ENCODE data around the gene CGB8. TPM values are rescaled to one million over a fixed set of nuclear protein-coding genes. Genes with fewer than 3 reads are reported as not detected.

CGB8 gene
- total RNA-seq, 3 donors from 2014 or later: not detected

DNA sequence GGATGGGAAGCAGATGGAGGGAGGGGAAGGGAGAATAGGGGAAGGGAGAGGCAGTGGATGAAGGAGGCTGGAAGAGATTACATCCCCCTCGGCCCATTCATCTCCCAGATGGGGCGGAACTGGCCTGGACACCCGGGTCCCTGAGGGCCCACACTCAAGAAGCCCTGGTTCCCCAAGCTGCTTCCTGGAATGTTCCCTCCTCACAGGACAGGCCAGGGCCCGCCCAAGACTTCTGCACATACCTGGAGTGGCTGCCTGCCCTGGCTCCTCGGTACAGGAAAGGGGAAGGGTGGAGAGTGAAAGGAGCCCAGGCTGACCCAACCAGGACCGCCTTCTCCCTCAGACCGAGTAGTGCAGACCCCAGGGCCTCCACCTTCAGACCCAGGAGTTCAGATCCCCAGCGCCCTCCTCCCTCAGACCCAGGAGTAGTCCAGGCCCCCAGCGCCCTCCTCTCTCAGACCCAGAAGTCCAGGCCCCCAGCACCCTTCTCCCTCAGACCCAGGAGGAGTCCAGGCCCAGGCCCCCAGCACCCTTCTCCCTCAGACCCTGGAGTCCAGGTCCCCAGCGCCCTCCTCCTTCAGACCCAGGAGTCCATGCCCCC is 15.2 kb upstream of the CGB8 start:
- no peaks in the 10 kb centered on the region for H3K4me1 ChIP-seq
- peaks cover 0 to 12% of the 10 kb centered on the region in 2 donors for H3K27me3 ChIP-seq
- TF ChIP-seq CTCF (IDR thresholded peaks at IDR 0.05) (no peak), POLR2A (IDR thresholded peaks at IDR 0.05) (no peak), POLR2AphosphoS5 (IDR thresholded peaks at IDR 0.05) (no peak)
- intact Hi-C loops (cut with DNase I; ENCODE audit: low total_unique reads): no loop called here
- DNase-seq (ENCODE audit: low spot score in 2 of 2): peak in 1 of 2 donors; percentile 88
- H3K27ac ChIP-seq: peak overlapping the region; percentile 81 to 84
- H3K36me3 ChIP-seq: no peaks in the 10 kb centered on the region
- H3K9me3 ChIP-seq: no peaks in the 10 kb centered on the region
- H3K4me3 ChIP-seq: peak overlapping the region in 2 of 3 donors; percentile 50 to 67

GRCh38 chr19:49061445-49061844 is 12.5 kb upstream of the CGB8 start:
- Histone ChIP-seq H3K4me1 (no peaks in the 10 kb centered on the region), H3K9me3 (no peaks in the 10 kb centered on the region), H3K27ac (no peak overlapping the region), H3K4me3 (no peak overlapping the region), H3K36me3 (no peaks in the 10 kb centered on the region), H3K27me3 (peaks cover 0 to 15% of the 10 kb centered on the region in 2 donors)
- intact Hi-C loops (cut with DNase I; ENCODE audit: low total_unique reads): no loop called here
- no peak for TF ChIP-seq POLR2AphosphoS5 (IDR thresholded peaks at IDR 0.05)
- no peak for TF ChIP-seq POLR2A (IDR thresholded peaks at IDR 0.05)
- TF ChIP-seq CTCF (IDR thresholded peaks at IDR 0.05): no peak
- no peak for DNase-seq (ENCODE audit: low spot score in 2 of 2)

- Histone ChIP-seq H3K9me3 (no peaks in the 10 kb centered on the region), H3K27ac (no peak overlapping the region), H3K4me3 (no peak overlapping the region), H3K4me1 (no peaks in the 10 kb centered on the region), H3K27me3 (peaks cover 0 to 15% of the 10 kb centered on the region in 2 donors), H3K36me3 (no peaks in the 10 kb centered on the region)
- TF ChIP-seq CTCF (IDR thresholded peaks at IDR 0.05) (no peak), POLR2A (IDR thresholded peaks at IDR 0.05) (no peak), POLR2AphosphoS5 (IDR thresholded peaks at IDR 0.05) (no peak)
- intact Hi-C loops (cut with DNase I; ENCODE audit: low total_unique reads): no loop called here
- no peak for DNase-seq (ENCODE audit: low spot score in 2 of 2)
These were observed 12.1 kb upstream of the CGB8 start for GRCh38 chr19:49061000-49061399.

DNA sequence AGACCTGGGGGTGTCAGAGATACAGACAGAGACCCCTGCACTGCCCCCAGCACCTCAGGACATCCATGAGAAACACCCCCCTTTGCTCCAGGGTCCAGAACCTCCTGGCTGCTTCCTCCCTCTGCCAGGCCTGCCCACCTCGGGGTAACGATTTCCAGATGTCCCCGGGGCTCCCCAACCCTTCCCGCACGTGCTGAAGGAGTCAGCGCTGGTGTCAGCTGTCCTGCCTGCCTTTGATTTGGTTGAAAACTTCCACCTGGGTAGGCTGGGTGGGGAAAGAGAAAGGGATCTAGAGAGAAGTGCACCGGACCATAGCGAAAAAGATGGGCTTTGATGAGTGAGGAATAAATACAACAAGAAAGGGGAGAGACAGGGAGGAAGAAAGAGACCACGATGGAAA is 10.1 kb upstream of the CGB8 start:
- no peaks in the 10 kb centered on the region for H3K36me3 ChIP-seq
- H3K4me3 ChIP-seq: no peak overlapping the region
- H3K27me3 ChIP-seq: peaks cover 0 to 7% of the 10 kb centered on the region in 2 donors
- H3K4me1 ChIP-seq: no peaks in the 10 kb centered on the region
- intact Hi-C loops (cut with DNase I; ENCODE audit: low total_unique reads): no loop called here
- TF ChIP-seq POLR2A (IDR thresholded peaks at IDR 0.05) (no peak), CTCF (IDR thresholded peaks at IDR 0.05) (no peak), POLR2AphosphoS5 (IDR thresholded peaks at IDR 0.05) (no peak)
- H3K27ac ChIP-seq: no peak overlapping the region
- H3K9me3 ChIP-seq: no peaks in the 10 kb centered on the region
- no peak for DNase-seq (ENCODE audit: low spot score in 2 of 2)

DNA sequence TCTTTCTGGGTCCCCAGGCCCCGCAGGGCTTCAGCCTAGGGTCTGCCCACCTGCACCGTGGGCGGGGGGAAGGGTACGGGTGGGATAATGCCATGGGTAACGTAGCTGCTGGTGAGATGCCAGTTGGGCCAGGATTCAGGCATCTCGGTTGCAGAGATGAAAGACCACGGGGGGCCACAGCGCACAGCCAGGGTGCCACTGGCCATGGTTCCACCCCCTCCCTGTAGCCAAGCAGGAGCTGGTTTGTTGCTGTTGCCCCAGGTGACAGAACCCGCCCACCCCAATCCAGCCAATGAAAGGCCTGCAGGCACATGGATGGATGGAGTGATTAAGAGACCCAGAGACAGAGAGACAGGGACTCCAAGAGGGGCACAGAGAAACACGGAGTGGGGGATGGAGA is 9.7 kb upstream of the CGB8 start:
- no peaks in the 10 kb centered on the region for H3K4me1 ChIP-seq
- DNase-seq (ENCODE audit: low spot score in 2 of 2): peak in 1 of 2 donors; percentile 63
- peaks cover 0 to 7% of the 10 kb centered on the region in 2 donors for H3K27me3 ChIP-seq
- H3K4me3 ChIP-seq: peak overlapping the region in 1 of 3 donors; percentile 57
- H3K36me3 ChIP-seq: no peaks in the 10 kb centered on the region
- H3K9me3 ChIP-seq: no peaks in the 10 kb centered on the region
- no peak for TF ChIP-seq POLR2AphosphoS5 (IDR thresholded peaks at IDR 0.05)
- TF ChIP-seq POLR2A (IDR thresholded peaks at IDR 0.05): no peak
- no peak for TF ChIP-seq CTCF (IDR thresholded peaks at IDR 0.05)
- no peak overlapping the region for H3K27ac ChIP-seq
- intact Hi-C loops (cut with DNase I; ENCODE audit: low total_unique reads): no loop called here

Data from breast epithelium (tissue), 4 donors.